WI38 (cell line): ENCODE results near the gene OSTF1.

ENCODE experiments used
- H3K4me3 ChIP-seq: 2 replicates; pipeline ENCODE4 v1.5.1; 2011; ENCODE audit warnings: low read depth, mild to moderate bottlenecking, control low read depth, low read length
- TF ChIP-seq, protein P1 (sequence below): IDR thresholded peaks from 2 replicates; pipeline ENCODE4 v1.5.1; 2012; ENCODE audit warnings: low read depth, mild to moderate bottlenecking, control low read depth, low read length

Gene OSTF1

DNA sequence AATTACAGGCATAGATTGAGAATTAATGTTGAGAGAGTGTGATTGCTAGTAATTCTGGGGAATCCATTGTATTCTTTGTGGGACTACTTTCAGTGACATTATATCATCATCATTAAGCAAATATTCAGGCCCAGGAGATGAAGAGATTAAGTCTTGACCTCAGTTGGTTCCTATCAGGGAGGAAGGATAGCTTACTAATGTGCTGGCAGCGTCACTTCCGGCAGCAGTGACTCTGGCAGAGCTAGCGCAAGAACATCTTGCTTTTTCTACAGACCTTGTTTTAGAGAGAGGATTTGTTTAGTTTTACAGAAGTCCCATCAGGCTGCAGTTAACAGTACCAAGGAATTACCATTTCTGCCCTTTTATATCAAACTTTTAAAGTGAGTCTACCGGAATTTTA, 20.3 kb downstream of the OSTF1 start:
- TF ChIP-seq, protein P1, sequence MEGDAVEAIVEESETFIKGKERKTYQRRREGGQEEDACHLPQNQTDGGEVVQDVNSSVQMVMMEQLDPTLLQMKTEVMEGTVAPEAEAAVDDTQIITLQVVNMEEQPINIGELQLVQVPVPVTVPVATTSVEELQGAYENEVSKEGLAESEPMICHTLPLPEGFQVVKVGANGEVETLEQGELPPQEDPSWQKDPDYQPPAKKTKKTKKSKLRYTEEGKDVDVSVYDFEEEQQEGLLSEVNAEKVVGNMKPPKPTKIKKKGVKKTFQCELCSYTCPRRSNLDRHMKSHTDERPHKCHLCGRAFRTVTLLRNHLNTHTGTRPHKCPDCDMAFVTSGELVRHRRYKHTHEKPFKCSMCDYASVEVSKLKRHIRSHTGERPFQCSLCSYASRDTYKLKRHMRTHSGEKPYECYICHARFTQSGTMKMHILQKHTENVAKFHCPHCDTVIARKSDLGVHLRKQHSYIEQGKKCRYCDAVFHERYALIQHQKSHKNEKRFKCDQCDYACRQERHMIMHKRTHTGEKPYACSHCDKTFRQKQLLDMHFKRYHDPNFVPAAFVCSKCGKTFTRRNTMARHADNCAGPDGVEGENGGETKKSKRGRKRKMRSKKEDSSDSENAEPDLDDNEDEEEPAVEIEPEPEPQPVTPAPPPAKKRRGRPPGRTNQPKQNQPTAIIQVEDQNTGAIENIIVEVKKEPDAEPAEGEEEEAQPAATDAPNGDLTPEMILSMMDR, result no peak
- no peak overlapping the region for H3K4me3 ChIP-seq

DNA sequence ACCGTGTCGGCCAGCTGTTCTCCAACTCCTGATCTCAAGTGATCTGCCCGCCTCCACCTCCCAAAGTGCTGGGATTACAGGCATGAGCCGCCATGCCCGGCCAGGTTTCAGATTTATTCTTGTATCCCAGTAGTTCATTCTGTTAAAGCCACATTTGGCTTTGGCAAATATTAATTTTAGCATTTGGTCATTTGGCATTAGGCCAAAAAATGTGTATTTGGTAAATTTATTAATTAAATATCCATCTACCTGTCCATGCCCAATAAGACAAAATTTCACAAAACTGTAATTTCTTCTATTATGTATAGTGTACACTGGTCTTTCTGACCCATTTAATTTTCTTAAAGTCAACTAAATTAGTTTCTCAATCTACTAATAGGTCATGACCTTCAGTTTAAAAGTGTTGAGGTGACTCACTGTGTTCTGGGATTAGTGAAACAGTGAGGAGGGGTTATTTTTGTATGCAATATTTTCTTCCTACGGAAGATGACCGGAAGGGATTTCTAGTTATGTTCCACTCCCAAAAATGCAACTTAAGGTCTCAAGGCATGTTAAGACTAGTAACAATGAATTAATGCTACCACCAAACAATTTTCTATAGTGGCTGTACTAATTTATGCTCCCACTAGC, 21.0 kb downstream of the OSTF1 start:
- TF ChIP-seq, protein P1, result no peak
- H3K4me3 ChIP-seq, result no peak overlapping the region

DNA sequence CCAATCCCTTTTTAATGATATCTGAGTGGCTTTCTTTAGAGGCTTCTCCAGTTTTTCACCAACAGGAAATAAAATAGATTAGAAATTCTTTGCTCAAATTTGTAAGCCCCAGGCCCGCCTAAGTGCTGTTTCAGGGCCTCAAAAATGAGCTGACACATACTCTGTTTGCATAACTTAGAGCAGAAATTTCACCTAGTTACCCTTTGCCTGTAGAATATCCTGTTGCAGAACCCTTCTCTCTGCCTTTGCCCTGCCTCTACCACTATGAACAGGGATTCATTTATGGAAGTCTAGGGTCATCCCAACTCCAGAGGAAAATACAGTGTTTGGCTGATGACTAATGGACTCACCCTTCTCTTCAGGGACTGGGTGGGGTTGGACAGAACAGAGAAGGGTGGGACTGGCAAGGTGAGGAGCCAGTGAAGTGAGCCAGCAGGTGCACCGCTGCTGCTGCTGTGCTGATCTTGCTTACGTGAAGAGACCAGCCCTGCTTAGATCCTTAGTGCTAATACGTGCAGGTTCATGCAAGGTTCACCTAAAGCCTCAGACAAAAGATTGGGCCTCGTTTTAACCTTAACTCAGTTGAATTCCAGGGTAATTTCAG, 22.8 kb downstream of the OSTF1 start:
- TF ChIP-seq, protein P1, result no peak
- no peak overlapping the region for H3K4me3 ChIP-seq

DNA sequence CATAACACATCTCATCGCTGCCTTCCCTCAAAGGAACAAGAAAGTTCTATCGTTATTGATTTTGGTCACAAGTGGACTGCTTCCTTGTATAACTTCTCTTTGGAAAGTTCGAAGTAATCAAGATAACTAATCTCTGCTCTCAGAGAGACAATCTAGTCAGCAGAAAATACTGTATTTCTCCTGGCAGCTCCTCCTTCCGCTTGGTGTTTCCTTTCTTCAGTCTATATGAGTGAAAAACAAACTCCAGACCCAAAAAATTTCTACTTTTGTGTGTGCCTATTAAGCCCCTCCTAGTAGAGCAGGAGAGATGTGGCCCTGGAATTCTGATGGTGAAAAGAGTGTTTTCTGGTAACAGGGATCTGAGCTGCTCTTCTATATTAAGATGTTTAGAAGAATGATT, 24.5 kb downstream of the OSTF1 start:
- H3K4me3 ChIP-seq, result no peak overlapping the region
- TF ChIP-seq, protein P1, result no peak

DNA sequence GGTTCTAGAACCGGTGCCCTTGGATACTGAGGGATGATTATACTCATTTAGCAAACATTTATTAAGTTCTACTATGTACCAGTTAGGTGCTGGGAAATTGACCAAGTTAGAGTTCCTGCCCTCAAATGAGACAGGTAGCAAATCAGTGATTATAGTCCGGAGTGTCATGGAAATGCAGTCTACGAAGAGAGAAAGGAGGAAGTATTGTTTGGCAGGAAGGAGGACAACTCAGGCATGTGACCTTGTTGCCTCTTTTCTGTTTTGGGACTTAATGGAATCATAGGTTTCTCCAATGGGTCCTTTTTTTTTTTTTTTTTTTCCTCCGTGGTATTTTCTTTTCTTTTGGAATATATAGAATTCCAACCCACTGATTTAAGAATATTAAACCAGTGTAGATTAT, 28.0 kb downstream of the OSTF1 start:
- TF ChIP-seq, protein P1, result no peak

DNA sequence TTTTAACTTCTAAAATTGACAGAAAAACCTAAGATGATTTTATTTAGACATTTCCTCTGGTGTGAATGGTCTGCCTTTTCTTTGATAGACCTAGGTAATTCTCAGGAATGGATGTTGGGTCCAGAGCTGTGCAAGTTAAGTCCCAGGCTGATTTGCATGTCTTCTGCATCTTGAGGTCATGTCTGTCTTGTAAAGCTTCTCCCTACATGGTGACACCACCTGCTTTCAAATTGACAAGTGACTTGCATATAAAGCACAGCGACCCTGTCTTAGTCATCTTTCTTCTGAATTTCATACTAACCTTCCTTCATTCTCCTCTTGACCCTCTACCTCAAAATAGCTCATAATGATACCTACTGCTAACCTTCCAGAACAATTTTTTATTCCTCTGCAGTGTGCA, 29.2 kb downstream of the OSTF1 start:
- H3K4me3 ChIP-seq, result no peak overlapping the region
- TF ChIP-seq, protein P1, result no peak

More for the DNA sequence above, 28.0 kb downstream of the OSTF1 start:
- H3K4me3 ChIP-seq, result no peak overlapping the region

DNA sequence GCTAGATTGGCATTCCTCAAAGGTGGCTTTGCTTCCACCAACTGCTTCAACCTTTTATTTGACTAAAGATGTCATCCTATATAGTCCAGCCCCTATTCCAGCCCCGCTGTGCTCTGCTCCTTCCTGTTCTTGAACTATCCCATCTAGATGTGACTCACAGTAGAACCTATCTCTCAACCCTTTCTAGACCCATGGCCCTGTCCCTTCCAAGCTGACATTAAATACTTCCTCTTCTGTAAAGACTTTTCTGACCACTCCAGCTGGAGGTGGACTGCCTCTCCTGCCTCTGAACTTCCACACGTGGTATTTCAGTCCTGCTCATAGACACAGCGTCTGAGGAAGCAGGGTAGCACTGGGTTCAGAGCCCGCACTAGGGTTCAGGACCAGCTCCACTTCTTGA, 32.4 kb downstream of the OSTF1 start:
- TF ChIP-seq, protein P1, result no peak
- H3K4me3 ChIP-seq, result no peak overlapping the region
